Femur (tissue), 1 donor: Measurements from ENCODE around the gene ARMH1.
A peak's percentile ranks its signal among the peaks of the same experiment; 100 is the strongest.
"Not testable (repeated sequence)": the region's sequence is repeated elsewhere in the genome, so short reads cannot be mapped to it uniquely, and the experiment has no call there.

Experiments used
- DNase-seq: peaks from one replicate; pipeline ENCODE4 v3.0.0-alpha.2; 2017

ARMH1 gene

DNA sequence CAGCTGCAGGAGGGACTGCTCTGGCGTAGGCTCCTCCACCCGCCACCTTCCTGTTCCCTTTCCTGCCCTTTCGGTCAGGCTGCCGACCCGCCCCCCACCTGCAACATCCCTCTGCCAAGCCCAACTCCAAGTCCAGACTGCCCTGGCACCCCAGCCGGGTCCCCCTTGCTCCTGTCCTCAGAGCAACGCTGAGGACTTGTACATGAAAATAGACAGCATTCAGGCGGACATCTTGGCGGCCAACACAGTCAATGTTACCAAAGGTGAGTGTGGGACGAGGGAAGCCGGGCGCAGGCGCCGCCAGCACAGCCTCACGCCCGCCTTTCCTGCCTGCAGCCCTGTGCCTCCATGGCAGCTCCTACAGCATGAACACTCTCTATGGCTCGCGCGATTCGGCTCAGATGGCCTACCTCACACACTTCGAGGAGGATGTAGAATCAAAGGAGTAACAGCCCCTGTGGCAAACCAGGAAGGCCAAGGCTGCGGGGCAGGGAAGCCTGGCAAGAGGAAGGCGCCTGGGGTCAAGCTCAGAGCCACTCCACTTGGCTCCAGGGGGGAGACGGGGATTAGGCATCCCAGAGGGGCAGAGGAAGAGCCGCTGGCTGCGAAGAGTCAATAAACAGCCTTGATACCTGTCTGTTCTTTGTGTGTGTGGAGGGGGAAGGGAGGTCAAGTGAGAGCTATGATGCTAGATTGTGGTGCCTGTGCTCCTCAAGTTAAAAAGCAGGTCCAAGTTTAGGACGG, 50.6 kb downstream of the ARMH1 start:
- no peak for DNase-seq

- DNase-seq, result peak; percentile 95
Observed at GRCh38 chr1:44730741-44731512, 56.4 kb downstream of the ARMH1 start, which contains the start of gene RNU5D-1. Gene RNU5D-1, minus strand, starts transcription at chr1:44731170.

DNA sequence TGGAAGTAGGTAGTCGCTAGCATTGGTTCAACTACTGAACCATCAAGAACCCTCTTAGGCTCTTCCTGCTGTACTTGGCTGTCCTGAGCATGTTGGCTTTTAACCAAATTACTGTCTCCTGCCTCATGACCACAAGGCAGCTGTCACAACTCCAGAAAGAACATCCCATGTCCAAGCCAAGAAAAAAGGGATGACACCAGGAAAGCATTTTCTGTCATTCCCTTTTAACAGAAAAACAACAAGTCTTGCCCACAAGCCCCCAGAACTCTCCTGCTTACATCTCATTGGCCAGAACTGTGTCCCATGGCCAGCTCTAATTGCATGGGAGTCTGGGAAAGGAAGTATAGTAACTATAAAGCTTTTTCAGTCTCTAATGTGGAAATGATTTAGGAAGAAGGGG, 58.9 kb downstream of the ARMH1 start:
- no peak for DNase-seq

DNA sequence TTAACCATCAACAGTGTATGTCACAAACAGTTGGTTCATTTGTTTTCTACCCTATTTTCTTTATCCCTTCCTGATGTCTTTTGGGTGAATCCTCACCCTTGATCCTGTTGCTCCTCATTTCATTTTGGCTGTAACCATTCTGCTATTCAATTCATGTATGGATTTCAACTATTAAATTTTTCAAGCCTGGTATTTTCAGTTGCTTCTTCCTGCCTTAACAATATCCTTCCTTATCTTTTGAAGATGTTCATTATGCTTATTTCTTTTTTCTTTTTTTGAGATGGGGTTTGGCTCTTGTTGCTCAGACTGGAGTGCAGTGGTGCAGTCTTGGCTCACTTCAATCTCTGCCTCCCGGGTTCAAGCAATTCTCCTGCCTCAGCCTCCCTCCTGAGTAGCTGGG, 59.3 kb downstream of the ARMH1 start:
- DNase-seq, result no peak

GRCh38 chr1:44735992-44736391, 61.5 kb downstream of the ARMH1 start:
- DNase-seq, result no peak

- DNase-seq, result not testable (repeated sequence)
Observed at GRCh38 chr1:44738953-44739306, 64.4 kb downstream of the ARMH1 start.

GRCh38 chr1:44739307-44740178, 65.0 kb downstream of the ARMH1 start, which contains the start of gene KIF2C:
Gene KIF2C, plus strand, starts transcription at chr1:44739837. Its CDS starts 96 bp downstream, at chr1:44739933.
- peak; percentile 98 for DNase-seq

DNA sequence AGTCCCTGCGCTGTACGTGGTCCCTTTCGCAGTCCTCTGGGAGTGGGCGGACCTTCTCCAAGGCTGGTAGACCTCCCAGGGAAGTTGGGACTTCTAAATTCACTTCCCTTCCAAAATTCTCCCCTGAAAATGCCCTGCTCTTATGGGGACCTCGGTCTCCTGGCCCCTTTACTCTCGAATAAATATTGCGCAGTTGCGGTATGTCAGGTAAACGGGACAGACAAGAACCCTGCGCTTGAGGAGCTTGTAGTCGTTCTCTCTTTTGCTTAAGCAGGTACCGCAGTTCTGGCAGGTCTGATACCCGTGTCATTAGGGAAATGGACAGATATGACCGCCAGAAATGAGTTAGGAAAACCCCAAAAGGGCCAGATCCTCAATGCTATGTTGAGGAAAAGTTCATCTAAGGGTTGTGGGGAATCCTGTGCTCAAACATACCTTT, 65.7 kb downstream of the ARMH1 start:
- DNase-seq, result no peak

- no peak for DNase-seq
Observed at GRCh38 chr1:44743211-44743610, 68.7 kb downstream of the ARMH1 start.

- DNase-seq, result no peak
Observed at GRCh38 chr1:44747878-44748277, 73.4 kb downstream of the ARMH1 start.

DNA sequence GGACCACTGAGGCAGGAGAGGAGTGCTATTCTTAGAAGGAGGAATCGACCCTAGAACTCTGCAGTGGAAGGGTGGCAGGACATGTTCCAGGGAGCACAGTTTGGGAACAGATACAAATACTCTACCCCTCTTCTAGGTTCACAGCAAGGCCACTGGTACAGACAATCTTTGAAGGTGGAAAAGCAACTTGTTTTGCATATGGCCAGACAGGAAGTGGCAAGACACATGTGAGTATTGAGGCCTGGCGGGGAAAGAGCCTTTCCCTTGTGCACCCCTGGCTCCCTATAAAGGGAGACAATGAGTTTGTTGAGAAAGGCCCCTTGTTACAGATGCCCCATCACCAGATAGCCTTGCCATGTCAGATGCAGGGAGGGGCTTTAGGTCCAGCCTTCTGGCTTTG, 82.9 kb downstream of the ARMH1 start:
- DNase-seq, result no peak

DNA sequence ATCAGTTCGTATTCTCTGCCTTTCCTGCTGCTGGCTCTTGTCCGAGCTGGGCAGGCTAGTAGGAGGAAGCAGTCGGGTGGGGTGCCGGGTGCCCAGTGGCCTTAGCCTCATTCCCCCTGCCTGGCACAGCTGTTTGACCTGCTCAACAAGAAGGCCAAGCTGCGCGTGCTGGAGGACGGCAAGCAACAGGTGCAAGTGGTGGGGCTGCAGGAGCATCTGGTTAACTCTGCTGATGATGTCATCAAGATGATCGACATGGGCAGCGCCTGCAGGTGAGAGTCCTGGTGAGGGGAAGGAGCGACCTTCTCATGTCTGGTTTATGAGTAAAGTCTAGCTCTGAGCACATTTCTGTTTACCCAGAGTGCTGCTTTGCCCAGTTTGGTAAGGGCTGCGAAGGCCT, 84.6 kb downstream of the ARMH1 start:
- DNase-seq, result no peak

GRCh38 chr1:44760876-44761275, 86.4 kb downstream of the ARMH1 start:
- no peak for DNase-seq

DNA sequence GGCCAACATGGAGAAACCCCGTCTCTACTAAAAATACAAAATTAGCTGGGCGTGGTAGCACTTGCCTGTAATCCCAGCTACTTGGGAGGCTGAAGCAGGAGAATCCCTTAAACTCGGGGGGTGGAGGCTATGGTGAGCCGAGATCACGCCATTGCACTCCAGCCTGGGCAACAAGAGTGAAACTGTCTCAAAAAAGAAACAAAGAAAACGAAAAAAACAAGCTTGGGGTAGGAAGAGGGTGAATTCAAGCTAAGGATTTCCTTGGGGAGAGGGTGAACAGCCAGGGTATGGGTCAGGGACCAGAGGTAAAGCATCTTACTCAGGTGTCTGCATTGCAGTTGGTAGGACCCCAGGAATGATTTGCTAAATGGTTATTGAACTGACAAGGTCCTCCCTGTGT, 91.9 kb downstream of the ARMH1 start:
- not testable (repeated sequence) for DNase-seq
